Smooth muscle cell (in vitro differentiated cells): Measurements from ENCODE around the gene LTA4H. TPM values are rescaled to one million over a fixed set of nuclear protein-coding genes. Genes with fewer than 3 reads are reported as not detected.

Experiments
- DNase-seq: peaks from one replicate; lab custom pipeline; 2025; ENCODE audit not compliant: unreplicated experiment; lab: John Stamatoyannopoulos, UW
- H2AFZ ChIP-seq: fragments of 200-600 bp; sonication (generic); 2 replicates; pipeline ENCODE4 v1.6.0; 2016; ENCODE audit warnings: antibody characterized with exemption, low read depth, mild to moderate bottlenecking
- H3F3A ChIP-seq: fragments of 200-600 bp; sonication (generic); 2 replicates; pipeline ENCODE4 v1.6.0; 2017; ENCODE audit warnings: antibody characterized with exemption, low read depth
- H3K27ac ChIP-seq: fragments of 200-600 bp; sonication (generic); 2 replicates; pipeline ENCODE4 v1.5.1; 2016; ENCODE audit warnings: low read depth, mild to moderate bottlenecking
- H3K27me3 ChIP-seq: fragments of 200-600 bp; sonication (generic); 2 replicates; pipeline ENCODE4 v1.6.1; 2016; ENCODE audit warnings: low read depth, mild to moderate bottlenecking
- H3K36me3 ChIP-seq: fragments of 200-600 bp; sonication (generic); 2 replicates; pipeline ENCODE4 v1.5.1; 2016; ENCODE audit warnings: low read depth
- H3K4me1 ChIP-seq: fragments of 200-600 bp; sonication (generic); 2 replicates; pipeline ENCODE4 v1.5.1; 2016; ENCODE audit warnings: low read depth
- H3K4me2 ChIP-seq: fragments of 200-600 bp; sonication (generic); 2 replicates; pipeline ENCODE4 v1.6.0; 2016; ENCODE audit warnings: mild to moderate bottlenecking
- H3K4me3 ChIP-seq: fragments of 200-600 bp; sonication (generic); 2 replicates; pipeline ENCODE4 v1.5.1; 2016; ENCODE audit warnings: mild to moderate bottlenecking
- H3K79me2 ChIP-seq: fragments of 200-600 bp; sonication (generic); 2 replicates; pipeline ENCODE4 v1.6.0; 2016; ENCODE audit warnings: low read depth, mild to moderate bottlenecking
- H3K9ac ChIP-seq: fragments of 200-600 bp; sonication (generic); 2 replicates; pipeline ENCODE4 v1.6.0; 2016; ENCODE audit warnings: low read depth
- H3K9me3 ChIP-seq: fragments of 200-600 bp; sonication (generic); replicated peaks from 2 replicates; pipeline ENCODE4 v1.5.1; 2016; ENCODE audit warnings: low read depth
- H4K20me1 ChIP-seq: fragments of 200-600 bp; sonication (generic); 2 replicates; pipeline ENCODE4 v1.6.0; 2016; ENCODE audit warnings: low read depth
- WGBS: methylation state at CpG from one replicate; pipeline ENCODE4 v1.1.7; 2016; ENCODE audit warnings: low lambda C conversion rate; 5-methylcytosine and 5-hydroxymethylcytosine counted together
- polyA plus RNA-seq: library from polyadenylated mRNA; unstranded; fragments of >200 nt; fragmentation: Nextera tagmentation; extraction: Ambion mirVana; gene quantifications from 2 replicates; pipeline ENCODE4 v1.2.1, GENCODE V29; 2016
- total RNA-seq: library from RNA; depleted of rRNA; stranded (reverse); fragments of >200 nt; gene quantifications from 2 replicates; pipeline ENCODE4 v1.2.3, GENCODE V29; 2014
- TF ChIP-seq, protein P1 (sequence below): fragments of 200-600 bp; sonication (generic); IDR thresholded peaks from 2 replicates; pipeline ENCODE4 v1.5.1; 2017; ENCODE audit warnings: borderline replicate concordance, mild to moderate bottlenecking, antibody characterized with exemption; ENCODE audit not compliant: insufficient read depth, poor library complexity, severe bottlenecking

LTA4H gene
- total RNA-seq: 68.1 and 74.4 TPM in 2 replicates
- polyA plus RNA-seq: 32.4 and 33.9 TPM in 2 replicates

GRCh38 chr12:96035283-96036236 lies at the start of gene LTA4H:
LTA4H (minus strand) TSS chr12:96035587; CDS start chr12:96035519, 68 bp downstream.
- H3F3A ChIP-seq: peaks cover 4% of the 10 kb centered on the region
- H3K4me1 ChIP-seq: peaks cover 18% of the 10 kb centered on the region
- peak within 1 kb of the TSS; percentile 87 for H3K4me2 ChIP-seq
- H3K9me3 ChIP-seq: no peaks in the 10 kb centered on the region
- H3K27ac ChIP-seq: peak within 1 kb of the TSS; percentile 32
- H3K79me2 ChIP-seq: peaks cover 19% of the 10 kb centered on the region
- H2AFZ ChIP-seq: peak within 1 kb of the TSS; percentile 98
- no peaks in the 10 kb centered on the region for H4K20me1 ChIP-seq
- no peaks in the 10 kb centered on the region for H3K36me3 ChIP-seq
- peak within 1 kb of the TSS; percentile 87 for H3K4me3 ChIP-seq
- TF ChIP-seq, protein P1, sequence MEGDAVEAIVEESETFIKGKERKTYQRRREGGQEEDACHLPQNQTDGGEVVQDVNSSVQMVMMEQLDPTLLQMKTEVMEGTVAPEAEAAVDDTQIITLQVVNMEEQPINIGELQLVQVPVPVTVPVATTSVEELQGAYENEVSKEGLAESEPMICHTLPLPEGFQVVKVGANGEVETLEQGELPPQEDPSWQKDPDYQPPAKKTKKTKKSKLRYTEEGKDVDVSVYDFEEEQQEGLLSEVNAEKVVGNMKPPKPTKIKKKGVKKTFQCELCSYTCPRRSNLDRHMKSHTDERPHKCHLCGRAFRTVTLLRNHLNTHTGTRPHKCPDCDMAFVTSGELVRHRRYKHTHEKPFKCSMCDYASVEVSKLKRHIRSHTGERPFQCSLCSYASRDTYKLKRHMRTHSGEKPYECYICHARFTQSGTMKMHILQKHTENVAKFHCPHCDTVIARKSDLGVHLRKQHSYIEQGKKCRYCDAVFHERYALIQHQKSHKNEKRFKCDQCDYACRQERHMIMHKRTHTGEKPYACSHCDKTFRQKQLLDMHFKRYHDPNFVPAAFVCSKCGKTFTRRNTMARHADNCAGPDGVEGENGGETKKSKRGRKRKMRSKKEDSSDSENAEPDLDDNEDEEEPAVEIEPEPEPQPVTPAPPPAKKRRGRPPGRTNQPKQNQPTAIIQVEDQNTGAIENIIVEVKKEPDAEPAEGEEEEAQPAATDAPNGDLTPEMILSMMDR: no peak
- no peaks in the 10 kb centered on the region for H3K27me3 ChIP-seq
- DNase-seq: peak; percentile 95
- H3K9ac ChIP-seq: peak within 1 kb of the TSS; percentile 38
- 2% methylated on average over 49 of the region's 55 CpGs for WGBS

GRCh38 chr12:96084624-96085023 lies 49.2 kb upstream of the LTA4H start:
- no peak overlapping the region for H3K4me3 ChIP-seq
- WGBS: 100% methylated on average over 2 of the region's 2 CpGs
- H2AFZ ChIP-seq: no peak overlapping the region
- no peaks in the 10 kb centered on the region for H4K20me1 ChIP-seq
- H3K27me3 ChIP-seq: no peaks in the 10 kb centered on the region
- no peak overlapping the region for H3K9ac ChIP-seq
- H3K4me2 ChIP-seq: no peak overlapping the region
- H3F3A ChIP-seq: no peaks in the 10 kb centered on the region
- no peaks in the 10 kb centered on the region for H3K79me2 ChIP-seq
- H3K27ac ChIP-seq: no peak overlapping the region
- TF ChIP-seq, protein P1: no peak
- H3K36me3 ChIP-seq: no peaks in the 10 kb centered on the region
- H3K9me3 ChIP-seq: no peaks in the 10 kb centered on the region
- peaks cover 4% of the 10 kb centered on the region for H3K4me1 ChIP-seq
- no peak for DNase-seq

- Histone ChIP-seq H2AFZ (no peak overlapping the region), H3K4me3 (no peak overlapping the region), H3F3A (no peaks in the 10 kb centered on the region), H3K27ac (no peak overlapping the region), H3K9ac (no peak overlapping the region), H3K36me3 (no peaks in the 10 kb centered on the region), H3K4me1 (peaks cover 4% of the 10 kb centered on the region), H3K9me3 (no peaks in the 10 kb centered on the region), H4K20me1 (no peaks in the 10 kb centered on the region), H3K79me2 (no peaks in the 10 kb centered on the region), H3K4me2 (no peak overlapping the region), H3K27me3 (no peaks in the 10 kb centered on the region)
- TF ChIP-seq, protein P1: no peak
- WGBS: 95% methylated on average over 9 of the region's 9 CpGs
- DNase-seq: no peak
These were observed 47.8 kb upstream of the LTA4H start for GRCh38 chr12:96083020-96083719.
